ENCODE results near the gene TAF8. TPM values are rescaled to one million over a fixed set of nuclear protein-coding genes. Genes with fewer than 3 reads are reported as not detected.

Gene TAF8
- total RNA-seq, 1 experiment from 2014 or later: 34.0 TPM

DNA sequence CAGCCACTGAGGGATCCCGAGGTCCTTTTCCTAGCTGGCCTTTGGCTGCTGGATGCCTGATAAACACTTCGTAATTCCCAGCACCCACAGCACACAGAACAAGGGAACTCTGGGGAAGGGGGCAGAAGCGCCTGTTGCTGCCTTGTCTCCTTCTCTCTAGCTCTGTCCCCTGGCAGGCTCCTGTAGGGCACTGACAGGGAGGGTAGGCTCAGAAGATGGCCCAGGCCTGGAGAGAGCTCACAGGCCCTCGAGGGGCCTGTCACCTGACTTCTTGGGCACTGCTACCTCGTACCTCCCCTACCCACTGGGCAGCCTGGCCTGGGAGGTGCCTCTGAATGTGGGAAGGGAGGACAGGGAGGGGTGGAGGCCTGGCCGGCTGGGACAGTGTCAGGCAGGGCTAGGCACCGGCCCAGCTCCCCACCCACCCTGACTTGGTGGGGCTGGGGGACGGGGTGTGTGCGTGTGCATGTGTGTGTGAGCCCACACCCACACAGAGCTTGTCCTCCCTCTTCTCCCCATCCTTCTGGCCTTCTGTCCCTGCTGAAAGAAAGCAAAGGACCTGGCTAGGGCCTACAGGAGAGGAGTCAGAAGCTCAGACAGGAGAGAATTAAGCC is 74.0 kb downstream of the TAF8 start:
- Mint-ChIP-seq H3K36me3 (ENCODE audit: insufficient read depth, unreplicated experiment) (peaks cover 90% of the 10 kb centered on the region), H3K4me1 (ENCODE audit: low read depth, unreplicated experiment) (peaks cover 47% of the 10 kb centered on the region), H3K4me3 (ENCODE audit: low read depth, unreplicated experiment) (no peak overlapping the region), H3K9me3 (ENCODE audit: low read depth, unreplicated experiment) (no peaks in the 10 kb centered on the region), H3K27me3 (ENCODE audit: unreplicated experiment) (no peaks in the 10 kb centered on the region), H3K27ac (ENCODE audit: unreplicated experiment) (peak overlapping the region; percentile 94)
- no TSS peak for BruUV-seq (replicated peaks)
- intact Hi-C loops (cut with micrococcal nuclease; ENCODE audit: unreplicated experiment): no loop called here
- TF ChIP-seq, protein P1, sequence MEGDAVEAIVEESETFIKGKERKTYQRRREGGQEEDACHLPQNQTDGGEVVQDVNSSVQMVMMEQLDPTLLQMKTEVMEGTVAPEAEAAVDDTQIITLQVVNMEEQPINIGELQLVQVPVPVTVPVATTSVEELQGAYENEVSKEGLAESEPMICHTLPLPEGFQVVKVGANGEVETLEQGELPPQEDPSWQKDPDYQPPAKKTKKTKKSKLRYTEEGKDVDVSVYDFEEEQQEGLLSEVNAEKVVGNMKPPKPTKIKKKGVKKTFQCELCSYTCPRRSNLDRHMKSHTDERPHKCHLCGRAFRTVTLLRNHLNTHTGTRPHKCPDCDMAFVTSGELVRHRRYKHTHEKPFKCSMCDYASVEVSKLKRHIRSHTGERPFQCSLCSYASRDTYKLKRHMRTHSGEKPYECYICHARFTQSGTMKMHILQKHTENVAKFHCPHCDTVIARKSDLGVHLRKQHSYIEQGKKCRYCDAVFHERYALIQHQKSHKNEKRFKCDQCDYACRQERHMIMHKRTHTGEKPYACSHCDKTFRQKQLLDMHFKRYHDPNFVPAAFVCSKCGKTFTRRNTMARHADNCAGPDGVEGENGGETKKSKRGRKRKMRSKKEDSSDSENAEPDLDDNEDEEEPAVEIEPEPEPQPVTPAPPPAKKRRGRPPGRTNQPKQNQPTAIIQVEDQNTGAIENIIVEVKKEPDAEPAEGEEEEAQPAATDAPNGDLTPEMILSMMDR (IDR thresholded peaks at IDR 0.05; ENCODE audit: unreplicated experiment): no peak
- no peak for DNase-seq
- CTCF ChIA-PET: interaction anchor here (0.6 to 3.3 kb wide), 7 partner anchors 13 to 1091 kb away, joined by 3 to 16 read pairs (median 3); partner anchors contain the start of gene C6orf132

DNA sequence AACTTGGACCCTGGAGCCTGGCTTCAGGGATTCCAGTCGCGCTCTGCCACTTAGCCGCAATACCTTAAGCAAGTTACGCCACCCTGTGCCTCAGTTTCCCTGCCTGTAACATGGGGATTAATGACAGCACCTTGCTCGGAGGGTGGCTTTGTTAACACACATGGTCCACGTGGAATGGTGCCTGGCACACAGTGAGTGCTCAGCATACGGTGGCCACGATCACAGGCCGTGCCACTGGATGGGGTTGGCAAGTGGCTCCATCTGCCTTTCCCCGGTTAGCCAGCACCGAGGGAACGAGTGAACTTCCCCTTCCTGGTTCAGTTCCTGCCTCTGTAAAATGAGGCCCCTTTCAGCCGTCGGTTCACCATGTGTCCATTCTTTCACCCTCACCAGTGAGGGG is 74.9 kb downstream of the TAF8 start:
- CTCF ChIA-PET: interaction anchor here (0.6 to 1.2 kb wide), 2 partner anchors 89 to 1090 kb away, joined by 3 read pairs; no protein-coding TSS in a partner anchor
- Mint-ChIP-seq H3K4me3 (ENCODE audit: low read depth, unreplicated experiment) (no peak overlapping the region), H3K36me3 (ENCODE audit: insufficient read depth, unreplicated experiment) (peaks cover 91% of the 10 kb centered on the region), H3K4me1 (ENCODE audit: low read depth, unreplicated experiment) (peaks cover 47% of the 10 kb centered on the region), H3K9me3 (ENCODE audit: low read depth, unreplicated experiment) (no peaks in the 10 kb centered on the region), H3K27me3 (ENCODE audit: unreplicated experiment) (no peaks in the 10 kb centered on the region), H3K27ac (ENCODE audit: unreplicated experiment) (peak overlapping the region; percentile 61)
- TF ChIP-seq, protein P1 (IDR thresholded peaks at IDR 0.05; ENCODE audit: unreplicated experiment): no peak
- intact Hi-C loops (cut with micrococcal nuclease; ENCODE audit: unreplicated experiment): no loop called here
- no peak for DNase-seq
- BruUV-seq (replicated peaks): no TSS peak

DNA sequence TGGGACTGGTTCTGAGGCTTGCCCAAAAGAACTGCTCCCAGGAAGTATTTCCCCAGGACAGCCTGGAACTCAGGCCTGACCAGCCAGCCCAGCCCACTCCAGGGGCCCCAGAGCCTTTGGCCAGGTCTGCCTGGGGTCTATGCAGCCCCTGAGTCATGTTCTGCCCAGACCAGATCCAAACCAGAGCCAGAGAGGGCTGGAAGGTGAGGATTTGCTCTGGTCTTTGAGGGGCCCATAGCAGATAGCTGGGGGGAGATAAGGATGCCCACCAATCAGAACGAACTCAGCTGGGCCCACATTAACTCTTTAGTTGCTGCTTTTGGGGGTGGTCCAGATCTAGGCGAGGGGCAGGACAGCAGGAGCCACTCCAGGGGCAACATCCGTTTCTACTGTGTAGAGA is 75.3 kb downstream of the TAF8 start:
- CTCF ChIA-PET: no interaction called here
- Mint-ChIP-seq H3K9me3 (ENCODE audit: low read depth, unreplicated experiment) (no peaks in the 10 kb centered on the region), H3K27me3 (ENCODE audit: unreplicated experiment) (no peaks in the 10 kb centered on the region), H3K4me1 (ENCODE audit: low read depth, unreplicated experiment) (peaks cover 46% of the 10 kb centered on the region), H3K27ac (ENCODE audit: unreplicated experiment) (peak overlapping the region; percentile 61), H3K4me3 (ENCODE audit: low read depth, unreplicated experiment) (no peak overlapping the region), H3K36me3 (ENCODE audit: insufficient read depth, unreplicated experiment) (peaks cover 91% of the 10 kb centered on the region)
- BruUV-seq (replicated peaks): no TSS peak
- intact Hi-C loops (cut with micrococcal nuclease; ENCODE audit: unreplicated experiment): no loop called here
- DNase-seq: no peak
- TF ChIP-seq, protein P1 (IDR thresholded peaks at IDR 0.05; ENCODE audit: unreplicated experiment): no peak

DNA sequence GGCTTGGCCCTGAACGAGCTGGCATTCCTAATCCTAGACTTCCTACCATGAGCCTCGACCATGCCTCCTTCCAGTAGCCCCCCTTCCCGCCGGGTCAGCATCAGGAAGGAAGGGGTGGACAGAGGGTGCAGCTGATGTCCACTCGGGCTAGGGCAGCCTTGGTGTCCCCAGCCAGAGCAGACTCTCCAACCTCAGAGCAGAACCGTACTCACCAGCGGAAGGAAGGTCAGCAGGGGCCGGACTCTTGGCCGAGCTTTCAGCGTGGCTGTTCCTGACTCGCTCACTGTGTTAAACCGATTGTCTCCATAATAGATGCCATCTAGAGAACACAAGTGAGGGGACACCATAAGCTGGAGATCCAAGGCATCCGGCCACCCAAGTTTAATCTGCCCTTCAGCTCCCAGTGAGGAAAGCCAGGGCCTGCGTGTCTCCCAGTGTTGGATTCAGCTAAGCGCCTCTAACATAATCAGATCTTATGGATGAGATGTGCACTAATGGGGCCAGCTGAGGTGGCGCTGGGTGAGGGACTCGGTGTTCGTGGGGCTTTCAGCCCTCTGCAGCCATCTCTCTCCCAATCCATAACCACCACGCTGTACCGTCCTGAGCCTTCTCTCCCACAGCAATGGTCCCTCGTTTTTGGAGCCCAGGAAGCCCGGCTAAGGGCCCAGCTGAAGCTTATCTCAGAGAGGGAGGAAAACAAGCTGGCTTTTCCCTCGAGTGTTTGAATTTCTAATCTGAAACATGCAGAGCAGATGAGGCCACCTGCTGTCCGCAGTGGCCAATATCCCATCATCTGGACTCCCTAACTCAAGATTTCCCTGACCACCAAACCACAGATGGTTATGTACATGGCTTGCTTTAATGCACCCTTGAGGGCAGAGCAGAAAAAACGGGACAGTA is 78.4 kb downstream of the TAF8 start:
- no peaks in the 10 kb centered on the region for H3K9me3 Mint-ChIP-seq (ENCODE audit: low read depth, unreplicated experiment)
- BruUV-seq (replicated peaks): no TSS peak
- H3K27me3 Mint-ChIP-seq (ENCODE audit: unreplicated experiment): no peaks in the 10 kb centered on the region
- H3K36me3 Mint-ChIP-seq (ENCODE audit: insufficient read depth, unreplicated experiment): peaks cover 85% of the 10 kb centered on the region
- TF ChIP-seq, protein P1 (IDR thresholded peaks at IDR 0.05; ENCODE audit: unreplicated experiment): no peak
- DNase-seq: no peak
- no peak overlapping the region for H3K27ac Mint-ChIP-seq (ENCODE audit: unreplicated experiment)
- intact Hi-C loops (cut with micrococcal nuclease; ENCODE audit: unreplicated experiment): no loop called here
- CTCF ChIA-PET: interaction anchor here (0.6 to 0.7 kb wide), 2 partner anchors 26 to 77 kb away, joined by 3 read pairs; no protein-coding TSS in a partner anchor
- peaks cover 38% of the 10 kb centered on the region for H3K4me1 Mint-ChIP-seq (ENCODE audit: low read depth, unreplicated experiment)
- no peak overlapping the region for H3K4me3 Mint-ChIP-seq (ENCODE audit: low read depth, unreplicated experiment)
